Spleen (tissue), 11 donors: ENCODE measurements around the gene IFT80. TPM values are rescaled to one million over a fixed set of nuclear protein-coding genes. Genes with fewer than 3 reads are reported as not detected.

Experiments
- DNase-seq: peaks from one replicate; pipeline ENCODE4 v3.0.0-alpha.2; 2020
- H3K27ac ChIP-seq, 8 donors: fragments of 200-600 bp; sonication (generic) in 7 of 8; 1 replicate in 4 of 8; 2 replicates in 4 of 8; pipeline versions ENCODE4 v1.5.0 to v1.8.0; 2016 to 2021; ENCODE audit warnings: inconsistent platforms in 4 of 8, mild to moderate bottlenecking in 4 of 8, moderate library complexity in 1 of 8
- H3K27me3 ChIP-seq, 7 donors: fragments of 200-600 bp; sonication (generic) in 6 of 7; replicated peaks in 1 of 7; 1 replicate in 4 of 7; 2 replicates in 3 of 7; pipeline versions ENCODE4 v1.5.0 to v1.8.0; 2016 to 2021; ENCODE audit warnings: inconsistent platforms in 3 of 7, mild to moderate bottlenecking in 1 of 7
- H3K36me3 ChIP-seq, 6 donors: fragments of 200-600 bp; sonication (generic) in 5 of 6; 1 replicate in 4 of 6; 2 replicates in 2 of 6; pipeline versions ENCODE4 v1.5.0 to v1.8.0; 2016 to 2021; ENCODE audit warnings: inconsistent platforms in 2 of 6
- H3K4me1 ChIP-seq, 6 donors: fragments of 200-600 bp; sonication (generic) in 5 of 6; 1 replicate in 3 of 6; 2 replicates in 3 of 6; pipeline versions ENCODE4 v1.5.0 to v1.8.0; 2016 to 2021; ENCODE audit warnings: inconsistent platforms in 3 of 6
- H3K4me3 ChIP-seq, 8 donors: fragments of 200-600 bp; sonication (generic) in 7 of 8; 1 replicate in 4 of 8; 2 replicates in 4 of 8; pipeline versions ENCODE4 v1.5.0 to v1.8.0; 2016 to 2021; ENCODE audit warnings: inconsistent platforms in 4 of 8, mild to moderate bottlenecking in 4 of 8, moderate library complexity in 2 of 8
- H3K9me3 ChIP-seq, 8 donors: fragments of 200-600 bp; sonication (generic) in 7 of 8; 1 replicate in 4 of 8; 2 replicates in 4 of 8; pipeline versions ENCODE4 v1.5.0 to v1.8.0; 2016 to 2021; ENCODE audit warnings: inconsistent platforms in 4 of 8
- CTCF ChIP-seq, 11 experiments: fragments of 200-600 bp in 7 of 11; fragments of 450-650 bp in 4 of 11; sonication (generic) in 4 of 11; IDR thresholded peaks in 8 of 11; conservative IDR thresholded peaks in 3 of 11; 1 replicate in 7 of 11; 2 replicates in 4 of 11; pipeline versions ENCODE4 v1.4.0 to v1.8.0; 2016 to 2021; ENCODE audit warnings: antibody characterized with exemption in 11 of 11, inconsistent platforms in 4 of 11, mild to moderate bottlenecking in 1 of 11
- POLR2A ChIP-seq, 3 donors: fragments of 450-650 bp; IDR thresholded peaks; one replicate each; pipeline ENCODE4 v1.5.1; 2017; ENCODE audit warnings: antibody characterized with exemption in 3 of 3, mild to moderate bottlenecking in 1 of 3
- POLR2AphosphoS5 ChIP-seq, 3 donors: sonication (generic); formaldehyde crosslinking; IDR thresholded peaks; one replicate each; pipeline ENCODE4 v1.5.1; 2017; ENCODE audit warnings: antibody characterized with exemption in 3 of 3
- WGBS, 5 donors: extraction: QIAGEN DNeasy Blood & Tissue Kit in 3 of 5; methylation state at CpG; one replicate each; pipeline versions ENCODE4 v1.1.5 to v1.1.7; 2013 to 2018; 5-methylcytosine and 5-hydroxymethylcytosine counted together
- intact Hi-C: fragments of 100-400 bp; cut with DNase I; formaldehyde crosslinking; loops from one replicate; pipeline ENCODE4 v1.15.0; 2023; ENCODE audit warnings: low total_unique reads
- polyA plus RNA-seq, 3 donors: library from polyadenylated mRNA; stranded (reverse); fragments of 200-250 nt; gene quantifications; one replicate each; pipeline ENCODE4 v1.2.1, GENCODE V29; 2013
- total RNA-seq, 7 donors: library from RNA; depleted of rRNA in 3 of 7; stranded (reverse); fragments of >200 nt in 3 of 7; fragmentation: NEBNext Ultra II Directional in 4 of 7; extraction: Animal tissue kit (Norgen Biotek cat#: 25700) in 4 of 7; gene quantifications; one replicate each; pipeline versions ENCODE4 v1.1.0 to v1.2.1, GENCODE V29; 2016 to 2021
- donor health status: healthy with polysubstance abuse.
- donor health status: DM: no; HTN: no; CAD: no; lungs with moderate emphysema.
- donor health status: DM: no; HTN: no; CAD: no.
- donor health status: Bipolar disorder and iron deficiency.
- donor health status: healthy.
- donor health status: DM: no; HTN: no; CAD: no.
- donor health status: DM: yes; HTN: yes; CAD: no.

IFT80 gene
- total and polyA plus RNA-seq, 10 donors: 15.3 to 44.0 (median 21.5) TPM

- intact Hi-C loops: no loop called here
- Histone ChIP-seq H3K4me1 (no peaks in the 10 kb centered on the region), H3K9me3 (no peaks in the 10 kb centered on the region), H3K27ac (no peak overlapping the region), H3K27me3 (no peaks in the 10 kb centered on the region), H3K4me3 (no peak overlapping the region), H3K36me3 (peaks cover 0 to 20% (median 0%) of the 10 kb centered on the region in 6 donors)
- 27 to 59% (median 53%) methylated on average over 1 of the region's 1 CpG for WGBS, 5 donors
- no peak for DNase-seq
- TF ChIP-seq POLR2A (IDR thresholded peaks at IDR 0.05) (no peak), CTCF (IDR thresholded peaks at IDR 0.05 in 8 of 11, conservative IDR thresholded peaks at IDR 0.05 in 3 of 11) (no peak), POLR2AphosphoS5 (IDR thresholded peaks at IDR 0.05) (no peak)
Measured at GRCh38 chr3:160286231-160286630, 112.8 kb downstream of the IFT80 start.

GRCh38 chr3:160280836-160281235 lies 118.2 kb downstream of the IFT80 start:
- DNase-seq: no peak
- WGBS, 5 donors: 89 to 100% (median 97%) methylated on average over 1 of the region's 1 CpG
- H3K4me3 ChIP-seq: no peak overlapping the region
- H3K4me1 ChIP-seq: no peaks in the 10 kb centered on the region
- peaks cover 0 to 49% (median 13%) of the 10 kb centered on the region in 6 donors for H3K36me3 ChIP-seq
- intact Hi-C loops: no loop called here
- H3K27me3 ChIP-seq: no peaks in the 10 kb centered on the region
- H3K9me3 ChIP-seq: no peaks in the 10 kb centered on the region
- H3K27ac ChIP-seq: no peak overlapping the region
- TF ChIP-seq POLR2AphosphoS5 (IDR thresholded peaks at IDR 0.05): no peak
- no peak for TF ChIP-seq POLR2A (IDR thresholded peaks at IDR 0.05)
- TF ChIP-seq CTCF (IDR thresholded peaks at IDR 0.05 in 8 of 11, conservative IDR thresholded peaks at IDR 0.05 in 3 of 11): no peak

GRCh38 chr3:160279657-160280056 lies 119.4 kb downstream of the IFT80 start:
- no peak for TF ChIP-seq POLR2AphosphoS5 (IDR thresholded peaks at IDR 0.05)
- no peak for TF ChIP-seq POLR2A (IDR thresholded peaks at IDR 0.05)
- no peak for TF ChIP-seq CTCF (IDR thresholded peaks at IDR 0.05 in 8 of 11, conservative IDR thresholded peaks at IDR 0.05 in 3 of 11)
- WGBS, 5 donors: 68 to 98% (median 74%) methylated on average over 2 of the region's 2 CpGs

GRCh38 chr3:160278210-160278609 lies 120.8 kb downstream of the IFT80 start:
- H3K4me3 ChIP-seq: no peak overlapping the region
- intact Hi-C loops: no loop called here
- 93 to 99% (median 98%) methylated on average over 3 of the region's 3 CpGs for WGBS, 5 donors

More at GRCh38 chr3:160279657-160280056, 119.4 kb downstream of the IFT80 start:
- Histone ChIP-seq H3K36me3 (peaks cover 0 to 51% (median 13%) of the 10 kb centered on the region in 6 donors), H3K4me1 (no peaks in the 10 kb centered on the region), H3K27ac (no peak overlapping the region), H3K4me3 (no peak overlapping the region), H3K9me3 (no peaks in the 10 kb centered on the region), H3K27me3 (no peaks in the 10 kb centered on the region)
- no peak for DNase-seq
- intact Hi-C loops: no loop called here

More at GRCh38 chr3:160278210-160278609, 120.8 kb downstream of the IFT80 start:
- TF ChIP-seq POLR2A (IDR thresholded peaks at IDR 0.05) (no peak), CTCF (IDR thresholded peaks at IDR 0.05 in 8 of 11, conservative IDR thresholded peaks at IDR 0.05 in 3 of 11) (no peak), POLR2AphosphoS5 (IDR thresholded peaks at IDR 0.05) (no peak)
- H3K36me3 ChIP-seq: peaks cover 0 to 66% (median 13%) of the 10 kb centered on the region in 6 donors
- H3K27me3 ChIP-seq: no peaks in the 10 kb centered on the region
- no peak overlapping the region for H3K27ac ChIP-seq
- H3K9me3 ChIP-seq: no peaks in the 10 kb centered on the region
- no peaks in the 10 kb centered on the region for H3K4me1 ChIP-seq
- DNase-seq: no peak
